Breast epithelium (tissue), 3 donors: ENCODE measurements around the gene TAF9B.

ENCODE experiments used
- CTCF ChIP-seq, 3 donors: fragments of 450-650 bp; IDR thresholded peaks; one replicate each; pipeline ENCODE4 v1.5.1; 2016 to 2017; ENCODE audit warnings: antibody characterized with exemption in 3 of 3, mild to moderate bottlenecking in 3 of 3, moderate library complexity in 3 of 3
- POLR2A ChIP-seq: fragments of 450-650 bp; IDR thresholded peaks from one replicate; pipeline ENCODE4 v1.6.1; 2016; ENCODE audit warnings: antibody characterized with exemption, mild to moderate bottlenecking, moderate library complexity

- no peak for TF ChIP-seq POLR2A
- no peak for TF ChIP-seq CTCF (IDR thresholded peaks at IDR 0.05)
Measured at GRCh38 chrX:78165425-78165824, 26.0 kb upstream of the TAF9B start.
